Occipital lobe (tissue), 2 donors: ENCODE measurements around the gene PDCD4. TPM values are rescaled to one million over a fixed set of nuclear protein-coding genes. Genes with fewer than 3 reads are reported as not detected.

Experiments
- DNase-seq: peaks from one replicate; lab custom pipeline; 2025; lab: John Stamatoyannopoulos, UW
- total RNA-seq: library from RNA; depleted of rRNA; stranded (reverse); fragments of >200 nt; gene quantifications from one replicate; pipeline ENCODE4 v1.2.3, GENCODE V29; 2014

PDCD4 gene
- total RNA-seq, 1 donor from 2014 or later, result 61.1 TPM

GRCh38 chr10:110919349-110919931, 47.7 kb downstream of the PDCD4 start, which contains the start of gene SHOC2:
Gene SHOC2 (plus strand): TSS chr10:110919604. CDS start chr10:110964359, 44,755 bp downstream.
- peak; percentile 99 for DNase-seq

DNA sequence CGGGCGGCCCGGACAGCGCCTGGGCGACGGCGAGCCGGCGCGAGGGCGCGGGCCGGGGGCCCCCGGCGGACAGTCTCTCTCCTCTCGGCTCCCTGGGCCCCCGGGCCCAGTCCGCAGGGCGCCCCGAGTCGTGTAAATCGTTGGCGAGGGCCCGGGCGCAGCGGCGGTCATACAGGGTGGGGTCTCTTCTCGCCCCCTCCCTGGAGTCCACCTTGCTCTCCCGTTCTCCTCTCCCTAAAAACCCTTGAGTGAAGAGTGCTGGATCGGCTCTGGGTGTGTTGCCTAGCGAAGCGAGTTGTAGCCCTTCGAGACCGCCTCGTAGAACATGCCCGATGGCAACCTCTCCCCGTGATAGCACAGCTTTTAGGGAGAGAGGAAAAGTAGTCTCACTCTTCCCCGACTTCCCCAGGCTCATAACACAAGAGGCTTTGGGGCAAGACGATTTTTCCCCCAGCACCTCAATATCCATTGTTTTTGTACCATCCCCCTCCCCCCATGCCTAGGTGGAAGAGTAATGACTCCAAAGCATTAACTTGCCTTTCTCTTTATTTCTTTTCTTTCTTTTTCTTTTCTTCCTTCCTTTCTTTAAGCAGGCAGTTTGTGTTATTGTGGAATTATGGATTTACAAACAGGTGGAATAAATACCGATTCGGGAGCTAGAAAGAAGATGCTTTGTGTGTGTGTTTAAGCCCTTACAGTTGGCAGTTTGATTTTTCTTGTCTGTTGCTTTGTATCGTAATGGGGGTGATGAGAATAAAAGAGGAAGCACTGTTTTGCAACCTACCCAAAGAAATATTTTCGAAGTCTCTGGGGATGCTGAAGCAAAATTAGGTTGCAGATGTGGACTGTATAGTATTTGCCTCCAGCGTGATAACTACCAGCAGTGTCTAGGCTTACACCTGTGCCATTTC, 48.5 kb downstream of the PDCD4 start:
- no peak for DNase-seq

GRCh38 chr10:110923856-110924493, 52.2 kb downstream of the PDCD4 start:
- DNase-seq, result no peak

GRCh38 chr10:110927461-110927860, 55.7 kb downstream of the PDCD4 start:
- no peak for DNase-seq

- no peak for DNase-seq
Observed at GRCh38 chr10:110931769-110932381, 60.1 kb downstream of the PDCD4 start.

DNA sequence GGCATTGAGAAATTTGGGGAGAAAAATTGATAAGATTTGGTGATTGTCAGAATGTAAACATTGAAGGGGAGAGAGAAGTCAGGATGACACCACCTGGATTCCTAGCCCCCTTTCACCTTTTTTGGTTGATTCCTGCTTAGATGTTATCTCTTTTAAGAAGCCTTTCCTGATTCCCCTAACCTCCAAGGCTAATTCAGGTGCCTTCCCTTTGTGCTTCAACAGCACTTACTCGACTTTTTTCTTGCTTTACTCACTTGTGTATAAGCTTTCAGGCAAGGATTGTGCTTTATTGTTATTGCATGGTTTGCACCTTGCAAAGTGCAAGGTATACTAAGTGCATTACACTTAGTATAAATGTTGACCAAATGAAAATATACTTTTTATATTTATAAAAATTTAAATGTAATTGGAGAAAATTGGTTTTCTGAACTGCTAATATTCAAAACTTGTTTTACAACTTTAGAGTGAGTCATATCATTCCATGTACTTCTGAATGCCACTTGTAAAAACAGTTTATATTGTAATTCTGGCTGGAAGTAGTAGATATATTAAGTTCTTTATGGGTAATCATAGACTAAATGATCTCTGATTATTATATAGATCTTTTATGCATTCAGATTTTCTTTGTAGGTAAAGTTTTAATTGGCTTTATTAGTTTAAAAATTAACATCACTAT, 60.9 kb downstream of the PDCD4 start:
- DNase-seq, result no peak

- DNase-seq, result no peak
Observed at GRCh38 chr10:110936757-110937156, 65.0 kb downstream of the PDCD4 start.

GRCh38 chr10:110939419-110939818, 67.7 kb downstream of the PDCD4 start:
- no peak for DNase-seq

DNA sequence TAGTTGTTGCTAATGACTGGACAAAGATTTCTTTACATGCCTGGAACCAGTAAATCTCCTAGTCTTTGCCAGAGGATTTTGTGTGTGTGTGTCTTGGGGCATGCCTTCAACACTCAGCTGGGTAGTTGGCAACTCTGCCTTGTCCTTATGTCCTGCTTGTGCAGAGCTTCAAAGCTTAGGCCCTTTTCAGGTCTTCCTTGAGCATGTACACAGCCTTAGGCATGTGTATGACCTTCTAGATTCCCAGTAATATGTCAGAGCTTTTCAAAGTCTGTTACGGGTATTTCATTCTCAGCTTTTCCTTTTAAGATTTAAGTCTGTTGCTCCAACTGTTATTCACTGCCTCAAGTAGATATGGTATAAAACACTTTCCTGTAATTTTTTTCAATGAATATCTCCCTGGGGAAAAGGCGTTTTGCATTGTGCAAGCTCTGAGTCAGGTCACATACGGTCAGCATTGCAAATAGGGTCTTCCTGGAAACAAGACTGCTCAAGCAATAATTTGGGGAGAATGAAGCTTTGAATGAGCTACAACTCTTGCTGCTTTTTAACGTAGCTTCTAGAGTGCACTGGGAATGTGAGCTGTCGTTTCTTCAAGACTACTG, 73.2 kb downstream of the PDCD4 start:
- no peak for DNase-seq

- DNase-seq, result no peak
Observed at GRCh38 chr10:110946496-110946895, 74.8 kb downstream of the PDCD4 start.

GRCh38 chr10:110947061-110947595, 75.4 kb downstream of the PDCD4 start:
- no peak for DNase-seq

Other genes starting within 250 kb of the PDCD4 start
- 2.2 TPM for gene RBM20, start 227.6 kb upstream of the PDCD4 start, total RNA-seq
- 78.1 TPM for gene BBIP1, start 47.3 kb downstream of the PDCD4 start, total RNA-seq
- 187 TPM for gene SHOC2, start 47.7 kb downstream of the PDCD4 start, total RNA-seq
- 15.9 TPM for gene ADRA2A, start 205.1 kb downstream of the PDCD4 start, total RNA-seq